Spleen (tissue), 11 donors: ENCODE results near the gene SMIM12. TPM values are rescaled to one million over a fixed set of nuclear protein-coding genes. Genes with fewer than 3 reads are reported as not detected.

Experiments
- DNase-seq: peaks from one replicate; pipeline ENCODE4 v3.0.0-alpha.2; 2020
- H3K27ac ChIP-seq, 8 donors: fragments of 200-600 bp; sonication (generic) in 7 of 8; 1 replicate in 4 of 8; 2 replicates in 4 of 8; pipeline versions ENCODE4 v1.5.0 to v1.8.0; 2016 to 2021; ENCODE audit warnings: inconsistent platforms in 4 of 8, mild to moderate bottlenecking in 4 of 8, moderate library complexity in 1 of 8
- H3K27me3 ChIP-seq, 7 donors: fragments of 200-600 bp; sonication (generic) in 6 of 7; replicated peaks in 1 of 7; 1 replicate in 4 of 7; 2 replicates in 3 of 7; pipeline versions ENCODE4 v1.5.0 to v1.8.0; 2016 to 2021; ENCODE audit warnings: inconsistent platforms in 3 of 7, mild to moderate bottlenecking in 1 of 7
- H3K36me3 ChIP-seq, 6 donors: fragments of 200-600 bp; sonication (generic) in 5 of 6; 1 replicate in 4 of 6; 2 replicates in 2 of 6; pipeline versions ENCODE4 v1.5.0 to v1.8.0; 2016 to 2021; ENCODE audit warnings: inconsistent platforms in 2 of 6
- H3K4me1 ChIP-seq, 6 donors: fragments of 200-600 bp; sonication (generic) in 5 of 6; 1 replicate in 3 of 6; 2 replicates in 3 of 6; pipeline versions ENCODE4 v1.5.0 to v1.8.0; 2016 to 2021; ENCODE audit warnings: inconsistent platforms in 3 of 6
- H3K4me3 ChIP-seq, 8 donors: fragments of 200-600 bp; sonication (generic) in 7 of 8; 1 replicate in 4 of 8; 2 replicates in 4 of 8; pipeline versions ENCODE4 v1.5.0 to v1.8.0; 2016 to 2021; ENCODE audit warnings: inconsistent platforms in 4 of 8, mild to moderate bottlenecking in 4 of 8, moderate library complexity in 2 of 8
- H3K9me3 ChIP-seq, 8 donors: fragments of 200-600 bp; sonication (generic) in 7 of 8; 1 replicate in 4 of 8; 2 replicates in 4 of 8; pipeline versions ENCODE4 v1.5.0 to v1.8.0; 2016 to 2021; ENCODE audit warnings: inconsistent platforms in 4 of 8
- POLR2A ChIP-seq, 3 donors: fragments of 450-650 bp; IDR thresholded peaks; one replicate each; pipeline ENCODE4 v1.5.1; 2017; ENCODE audit warnings: antibody characterized with exemption in 3 of 3, mild to moderate bottlenecking in 1 of 3
- POLR2AphosphoS5 ChIP-seq, 3 donors: sonication (generic); formaldehyde crosslinking; IDR thresholded peaks; one replicate each; pipeline ENCODE4 v1.5.1; 2017; ENCODE audit warnings: antibody characterized with exemption in 3 of 3
- WGBS, 5 donors: extraction: QIAGEN DNeasy Blood & Tissue Kit in 3 of 5; methylation state at CpG; one replicate each; pipeline versions ENCODE4 v1.1.5 to v1.1.7; 2013 to 2018; 5-methylcytosine and 5-hydroxymethylcytosine counted together
- intact Hi-C: fragments of 100-400 bp; cut with DNase I; formaldehyde crosslinking; loops from one replicate; pipeline ENCODE4 v1.15.0; 2023; ENCODE audit warnings: low total_unique reads
- polyA plus RNA-seq, 3 donors: library from polyadenylated mRNA; stranded (reverse); fragments of 200-250 nt; gene quantifications; one replicate each; pipeline ENCODE4 v1.2.1, GENCODE V29; 2013
- total RNA-seq, 7 donors: library from RNA; depleted of rRNA in 3 of 7; stranded (reverse); fragments of >200 nt in 3 of 7; fragmentation: NEBNext Ultra II Directional in 4 of 7; extraction: Animal tissue kit (Norgen Biotek cat#: 25700) in 4 of 7; gene quantifications; one replicate each; pipeline versions ENCODE4 v1.1.0 to v1.2.1, GENCODE V29; 2016 to 2021
- TF ChIP-seq, protein P1 (sequence below), 11 experiments: fragments of 200-600 bp in 7 of 11; fragments of 450-650 bp in 4 of 11; sonication (generic) in 4 of 11; IDR thresholded peaks in 8 of 11; conservative IDR thresholded peaks in 3 of 11; 1 replicate in 7 of 11; 2 replicates in 4 of 11; pipeline versions ENCODE4 v1.4.0 to v1.8.0; 2016 to 2021; ENCODE audit warnings: antibody characterized with exemption in 11 of 11, inconsistent platforms in 4 of 11, mild to moderate bottlenecking in 1 of 11
- donor health status: healthy with polysubstance abuse.
- donor health status: DM: no; HTN: no; CAD: no; lungs with moderate emphysema.
- donor health status: DM: no; HTN: no; CAD: no.
- donor health status: Bipolar disorder and iron deficiency.
- donor health status: healthy.
- donor health status: DM: no; HTN: no; CAD: no.
- donor health status: DM: yes; HTN: yes; CAD: no.

SMIM12 gene
- total and polyA plus RNA-seq, 10 donors: 15.3 to 39.6 (median 33.3) TPM

DNA sequence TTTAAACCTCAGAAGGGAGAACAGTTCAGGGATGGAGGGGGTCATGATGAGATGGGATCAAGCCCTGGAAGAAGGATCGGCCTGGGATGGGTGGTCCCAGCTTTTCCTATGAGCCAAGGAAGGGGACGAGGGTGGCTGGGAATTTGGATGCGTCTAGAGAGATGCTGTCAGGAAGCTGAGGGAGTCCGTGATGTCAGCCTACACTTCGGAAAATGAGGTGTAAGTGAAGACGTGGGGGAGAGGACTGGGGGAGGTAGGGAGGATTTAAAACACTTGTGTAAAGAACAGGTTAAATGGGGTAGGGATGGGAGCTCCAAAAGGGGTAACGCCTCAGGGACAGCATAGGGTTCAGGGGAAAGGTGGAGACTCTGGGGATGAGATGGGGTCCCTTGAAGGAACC is 42.4 kb upstream of the SMIM12 start:
- intact Hi-C loops: no loop called here
- peaks cover 0 to 10% (median 0%) of the 10 kb centered on the region in 7 donors for H3K27me3 ChIP-seq
- DNase-seq: no peak
- WGBS, 5 donors: 66 to 71% (median 70%) methylated on average over 7 of the region's 7 CpGs
- no peak overlapping the region for H3K4me3 ChIP-seq
- TF ChIP-seq POLR2A (IDR thresholded peaks at IDR 0.05): no peak
- TF ChIP-seq, protein P1, sequence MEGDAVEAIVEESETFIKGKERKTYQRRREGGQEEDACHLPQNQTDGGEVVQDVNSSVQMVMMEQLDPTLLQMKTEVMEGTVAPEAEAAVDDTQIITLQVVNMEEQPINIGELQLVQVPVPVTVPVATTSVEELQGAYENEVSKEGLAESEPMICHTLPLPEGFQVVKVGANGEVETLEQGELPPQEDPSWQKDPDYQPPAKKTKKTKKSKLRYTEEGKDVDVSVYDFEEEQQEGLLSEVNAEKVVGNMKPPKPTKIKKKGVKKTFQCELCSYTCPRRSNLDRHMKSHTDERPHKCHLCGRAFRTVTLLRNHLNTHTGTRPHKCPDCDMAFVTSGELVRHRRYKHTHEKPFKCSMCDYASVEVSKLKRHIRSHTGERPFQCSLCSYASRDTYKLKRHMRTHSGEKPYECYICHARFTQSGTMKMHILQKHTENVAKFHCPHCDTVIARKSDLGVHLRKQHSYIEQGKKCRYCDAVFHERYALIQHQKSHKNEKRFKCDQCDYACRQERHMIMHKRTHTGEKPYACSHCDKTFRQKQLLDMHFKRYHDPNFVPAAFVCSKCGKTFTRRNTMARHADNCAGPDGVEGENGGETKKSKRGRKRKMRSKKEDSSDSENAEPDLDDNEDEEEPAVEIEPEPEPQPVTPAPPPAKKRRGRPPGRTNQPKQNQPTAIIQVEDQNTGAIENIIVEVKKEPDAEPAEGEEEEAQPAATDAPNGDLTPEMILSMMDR (IDR thresholded peaks at IDR 0.05 in 8 of 11, conservative IDR thresholded peaks at IDR 0.05 in 3 of 11): no peak
- no peak for TF ChIP-seq POLR2AphosphoS5 (IDR thresholded peaks at IDR 0.05)
- no peaks in the 10 kb centered on the region for H3K36me3 ChIP-seq
- H3K4me1 ChIP-seq: no peaks in the 10 kb centered on the region
- H3K9me3 ChIP-seq: no peaks in the 10 kb centered on the region
- no peak overlapping the region for H3K27ac ChIP-seq

DNA sequence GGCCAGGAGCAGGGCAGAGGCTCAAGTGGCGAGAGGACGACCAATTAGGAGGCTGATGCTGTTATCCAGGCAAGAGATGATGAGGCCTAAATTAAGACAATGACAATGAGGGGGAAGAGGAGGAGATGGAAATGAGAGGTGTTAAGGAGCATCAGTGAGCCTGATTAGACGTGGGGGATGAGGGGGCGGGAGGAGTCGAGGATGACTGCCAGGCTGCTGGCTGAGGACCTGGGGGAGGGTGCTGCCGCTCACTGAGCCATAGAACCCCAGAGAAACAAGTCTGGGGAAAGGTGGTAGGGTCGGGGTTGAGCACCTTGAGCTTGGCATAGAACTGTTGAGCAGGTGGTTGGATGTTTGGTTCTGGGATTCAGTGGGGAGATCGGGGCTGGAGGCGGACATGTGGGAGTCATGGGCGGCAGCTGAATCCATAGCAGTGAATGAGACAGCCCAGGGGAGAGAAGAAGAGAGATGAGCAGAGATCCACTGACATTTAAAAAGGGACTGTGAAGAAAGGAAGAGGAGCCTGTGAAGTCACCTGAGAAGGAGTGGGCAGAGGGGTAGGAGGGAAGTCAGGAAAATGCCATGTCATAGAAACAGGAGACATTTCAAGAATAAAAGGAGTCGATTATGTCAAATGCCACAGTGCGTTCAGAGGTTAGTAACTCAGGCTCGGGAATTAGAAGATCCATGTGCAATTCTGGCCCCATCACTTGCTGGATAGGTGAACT is 41.4 kb upstream of the SMIM12 start:
- TF ChIP-seq POLR2AphosphoS5 (IDR thresholded peaks at IDR 0.05) (no peak), POLR2A (IDR thresholded peaks at IDR 0.05) (no peak)
- TF ChIP-seq, protein P1 (IDR thresholded peaks at IDR 0.05 in 8 of 11, conservative IDR thresholded peaks at IDR 0.05 in 3 of 11): no peak
- H3K9me3 ChIP-seq: no peaks in the 10 kb centered on the region
- intact Hi-C loops: no loop called here
- WGBS, 5 donors: 70 to 76% (median 72%) methylated on average over 13 of the region's 13 CpGs
- H3K27ac ChIP-seq: no peak overlapping the region
- H3K36me3 ChIP-seq: no peaks in the 10 kb centered on the region
- no peak overlapping the region for H3K4me3 ChIP-seq
- no peak for DNase-seq
- H3K27me3 ChIP-seq: peaks cover 0 to 10% (median 0%) of the 10 kb centered on the region in 7 donors
- H3K4me1 ChIP-seq: no peaks in the 10 kb centered on the region

DNA sequence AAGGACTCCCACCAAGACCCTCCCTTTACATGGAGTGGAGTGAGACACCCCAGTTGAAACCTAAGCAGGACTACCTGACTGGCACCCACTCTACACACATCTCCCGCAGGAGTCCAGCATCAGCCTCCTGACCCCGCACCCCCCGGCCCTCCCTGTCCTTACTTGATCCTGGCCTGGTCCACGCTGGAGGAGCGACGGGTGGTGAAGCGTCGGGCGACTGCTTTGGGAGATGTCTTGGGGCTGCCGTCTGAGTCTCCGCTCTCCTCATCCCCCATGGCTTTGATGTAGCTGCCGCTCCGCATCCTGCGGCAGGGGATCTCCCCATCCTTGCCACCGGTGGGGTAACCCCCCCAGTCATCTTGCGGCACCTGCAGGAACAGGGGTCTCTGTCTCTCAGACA is 40.4 kb upstream of the SMIM12 start:
- DNase-seq: no peak

DNA sequence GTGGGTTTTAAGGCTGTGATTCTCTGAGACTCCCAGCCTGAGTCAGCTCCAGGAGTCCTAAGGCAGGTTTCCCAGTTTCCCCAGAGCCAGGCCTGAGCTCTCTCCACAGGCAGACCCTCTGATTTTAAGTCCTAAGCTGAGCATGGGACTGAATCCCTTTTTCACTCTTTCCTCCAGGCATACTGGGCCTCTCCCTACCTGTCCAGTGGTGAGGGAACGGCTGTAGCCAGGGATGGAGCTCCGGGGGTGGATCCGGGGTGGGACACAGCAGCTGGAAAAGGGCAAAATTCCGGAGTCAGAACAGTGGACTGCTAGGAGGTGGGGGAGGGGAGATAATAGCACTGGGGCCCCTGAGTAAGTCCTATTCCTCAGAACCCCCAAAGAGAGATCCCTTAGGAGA is 39.9 kb upstream of the SMIM12 start:
- DNase-seq: no peak
- WGBS, 5 donors: 81 to 93% (median 88%) methylated on average over 4 of the region's 4 CpGs
- H3K27me3 ChIP-seq: peaks cover 0 to 10% (median 0%) of the 10 kb centered on the region in 7 donors
- no peaks in the 10 kb centered on the region for H3K4me1 ChIP-seq
- H3K27ac ChIP-seq: no peak overlapping the region
- intact Hi-C loops: no loop called here
- TF ChIP-seq POLR2A (IDR thresholded peaks at IDR 0.05) (no peak), POLR2AphosphoS5 (IDR thresholded peaks at IDR 0.05) (no peak)
- TF ChIP-seq, protein P1 (IDR thresholded peaks at IDR 0.05 in 8 of 11, conservative IDR thresholded peaks at IDR 0.05 in 3 of 11): no peak
- H3K9me3 ChIP-seq: no peaks in the 10 kb centered on the region
- H3K36me3 ChIP-seq: no peaks in the 10 kb centered on the region
- no peak overlapping the region for H3K4me3 ChIP-seq

More for the DNA sequence above, 40.4 kb upstream of the SMIM12 start:
- no peaks in the 10 kb centered on the region for H3K4me1 ChIP-seq
- H3K4me3 ChIP-seq: no peak overlapping the region
- 89 to 95% (median 94%) methylated on average over 2 to 16 of the region's 16 CpGs for WGBS, 5 donors
- H3K27ac ChIP-seq: no peak overlapping the region
- no peaks in the 10 kb centered on the region for H3K36me3 ChIP-seq
- peaks cover 0 to 10% (median 0%) of the 10 kb centered on the region in 7 donors for H3K27me3 ChIP-seq
- H3K9me3 ChIP-seq: no peaks in the 10 kb centered on the region
- intact Hi-C loops: no loop called here
- TF ChIP-seq, protein P1 (IDR thresholded peaks at IDR 0.05 in 8 of 11, conservative IDR thresholded peaks at IDR 0.05 in 3 of 11): no peak
- no peak for TF ChIP-seq POLR2A (IDR thresholded peaks at IDR 0.05)
- no peak for TF ChIP-seq POLR2AphosphoS5 (IDR thresholded peaks at IDR 0.05)
